ENCODE results near the gene PRR14L.

The PRR14L gene

DNA sequence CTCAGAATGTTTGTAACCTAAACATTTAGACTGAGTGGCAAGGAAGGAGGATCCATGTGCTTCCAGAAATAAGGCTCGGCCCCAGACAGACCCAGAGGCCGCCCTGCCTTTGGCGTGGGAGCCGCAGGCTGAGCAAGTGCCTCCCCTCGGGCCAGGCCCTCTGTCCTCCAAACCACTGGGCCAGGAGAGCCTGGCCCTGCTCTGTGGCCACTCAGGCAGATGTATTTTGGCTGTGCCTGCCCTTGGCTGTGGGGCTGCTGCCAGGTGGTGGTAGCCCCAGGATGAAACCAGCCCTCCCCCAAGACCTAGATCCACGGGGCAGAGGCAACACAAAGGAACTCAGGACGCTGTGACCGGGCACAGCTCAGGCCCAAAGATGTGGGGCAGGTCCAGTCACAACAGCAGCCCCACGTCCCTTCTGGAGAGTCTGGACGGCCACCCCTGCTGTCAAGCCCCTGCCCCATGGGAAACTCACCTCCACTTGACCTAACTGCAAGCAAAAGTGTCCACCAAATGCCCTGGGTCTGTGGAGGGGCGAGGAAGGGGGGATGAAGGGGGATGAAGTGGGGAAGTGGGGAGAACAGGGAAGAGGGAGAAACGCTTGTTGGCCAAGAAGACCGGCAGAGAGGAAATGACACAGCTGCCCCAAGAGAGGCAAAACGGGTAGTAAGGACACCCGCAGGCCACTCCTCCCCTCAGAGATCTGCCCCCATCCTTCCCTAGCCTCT, 111.9 kb downstream of the PRR14L start:
- peak; percentile 27 to 58 for DNase-seq

DNA sequence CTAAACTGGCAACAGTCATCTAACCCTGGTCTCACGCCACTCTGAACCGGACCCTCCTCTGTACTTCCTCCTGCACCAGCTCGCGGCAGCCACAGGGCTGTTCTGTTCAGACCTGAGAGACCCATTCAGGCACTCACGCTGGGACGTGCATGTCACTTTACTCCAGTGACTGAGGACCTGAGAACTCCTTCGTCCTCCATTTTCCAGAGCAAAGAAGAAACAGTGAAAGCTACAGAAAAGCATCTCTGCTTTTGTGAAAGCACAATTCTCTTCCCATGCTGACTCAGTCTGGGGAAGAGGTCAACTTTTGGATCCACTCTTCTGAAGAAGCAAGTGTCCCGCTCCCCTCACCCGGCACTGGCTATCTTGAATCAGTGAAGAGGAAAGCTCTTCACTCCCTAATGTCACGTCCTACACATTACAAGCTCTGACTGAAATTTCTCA, 112.5 kb downstream of the PRR14L start:
- peak in 1 of 2 donors; percentile 56 for DNase-seq

DNA sequence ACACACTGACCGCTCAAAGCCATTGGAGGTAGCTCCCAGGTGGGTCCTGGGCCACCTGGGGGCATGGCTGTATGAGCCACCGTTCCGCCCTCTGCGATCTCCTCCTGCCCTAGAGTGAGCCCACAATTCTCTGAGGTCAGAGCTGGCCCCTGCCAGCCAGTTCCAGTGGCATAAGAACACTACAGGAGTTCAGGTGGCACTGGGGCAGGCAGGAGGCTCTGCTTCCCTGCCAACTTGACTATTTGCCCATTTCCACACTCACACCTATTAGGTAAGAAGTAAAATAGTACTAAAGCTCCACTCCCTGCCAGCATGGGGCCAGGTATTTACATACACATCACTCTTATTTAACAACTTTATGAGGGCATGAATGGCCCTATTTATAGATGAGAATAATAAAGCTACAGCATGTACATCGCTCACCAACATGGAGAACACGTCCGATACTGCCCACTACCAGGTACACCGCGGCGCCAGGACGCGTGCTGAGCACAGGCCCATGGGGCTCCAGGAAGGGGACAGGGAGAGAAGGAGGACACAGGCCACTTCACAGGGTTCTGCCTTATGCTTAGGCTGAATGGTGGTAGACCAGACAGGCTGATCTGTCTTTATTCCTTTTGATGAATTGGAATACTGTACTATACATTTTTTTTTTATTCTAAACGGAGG, 114.2 kb downstream of the PRR14L start:
- DNase-seq = no peak

DNA sequence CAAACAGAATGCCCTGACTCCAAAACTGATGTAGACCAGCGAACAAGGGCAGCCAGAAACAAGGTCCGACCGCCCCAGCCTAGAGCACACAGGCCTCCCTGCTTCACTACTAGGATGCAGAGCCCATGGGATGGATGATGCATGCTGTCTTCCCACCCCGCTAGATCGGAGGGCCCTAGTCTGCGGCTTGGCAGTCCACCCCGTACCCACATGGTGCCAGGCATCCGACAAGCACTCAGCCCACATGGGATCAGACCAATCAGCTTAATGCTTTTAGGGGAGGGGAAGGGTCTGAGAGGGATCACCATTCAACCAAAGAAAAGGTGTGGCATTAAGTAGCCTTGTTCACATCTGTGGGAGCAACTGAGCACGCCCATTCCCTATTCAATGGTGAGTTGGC, 118.5 kb downstream of the PRR14L start:
- DNase-seq = no peak

Data from CD4-positive, alpha-beta T cell treated with Interferon alpha-2 for 1 hour (primary cell).